H1 (cell line): Measurements from ENCODE around the gene TBX15. TPM values are rescaled to one million over a fixed set of nuclear protein-coding genes. Genes with fewer than 3 reads are reported as not detected.

Experiments
- CTCF ChIA-PET: fragments of 300-600 bp; sonication (Branson Sonifier 250); formaldehyde crosslinking; loops from one replicate; lab custom pipeline; 2021; ENCODE audit not compliant: partially characterized antibody; lab: Charles Lee
- POLR2A ChIA-PET: fragments of 300-600 bp; sonication (Branson Sonifier 250); formaldehyde crosslinking; loops from one replicate; lab custom pipeline; 2021; ENCODE audit warnings: inconsistent platforms; ENCODE audit not compliant: partially characterized antibody; lab: Charles Lee
- DNase-seq, 2 experiments: peaks; one replicate each; pipeline versions ENCODE4 v3.0.0 to v3.0.0-alpha.2; 2010 to 2022; ENCODE audit warnings: low spot score in 2 of 2, low read depth in 1 of 2, mixed read lengths in 1 of 2
- FAIRE-seq: peaks from 2 replicates; lab custom pipeline; 2011; peaks lifted over from hg19 to GRCh38; lab: Jason Lieb, UNC
- H2AFZ ChIP-seq: 2 replicates; pipeline ENCODE4 v1.8.1; 2012; ENCODE audit warnings: low read length, inconsistent platforms
- H2AK5ac ChIP-seq: 2 replicates; pipeline ENCODE4 v1.6.1; 2013; ENCODE audit warnings: low read depth, low read length
- H2BK120ac ChIP-seq: replicated peaks from 2 replicates; pipeline ENCODE3; 2013; ENCODE audit warnings: low read depth, low read length, inconsistent platforms
- H2BK12ac ChIP-seq: 2 replicates; pipeline ENCODE4 v1.6.1; 2013; ENCODE audit warnings: low read depth, low read length
- H2BK15ac ChIP-seq: 2 replicates; pipeline ENCODE4 v1.6.1; 2013; ENCODE audit warnings: low read length
- H2BK20ac ChIP-seq: 2 replicates; pipeline ENCODE4 v1.6.1; 2013; ENCODE audit warnings: low read length
- H2BK5ac ChIP-seq: 2 replicates; pipeline ENCODE4 v1.6.1; 2013; ENCODE audit warnings: low read depth, low read length
- H3K14ac ChIP-seq: 2 replicates; pipeline ENCODE4 v1.6.1; 2013; ENCODE audit warnings: inconsistent platforms; ENCODE audit not compliant: insufficient read length
- H3K18ac ChIP-seq: 2 replicates; pipeline ENCODE4 v1.6.1; 2013; ENCODE audit warnings: low read length; ENCODE audit errors: extremely low read depth
- H3K23ac ChIP-seq: 2 replicates; pipeline ENCODE4 v1.6.1; 2013; ENCODE audit warnings: inconsistent platforms; ENCODE audit not compliant: insufficient read length
- H3K23me2 ChIP-seq: 2 replicates; pipeline ENCODE4 v1.6.1; 2013; ENCODE audit warnings: low read depth, low read length
- H3K27ac ChIP-seq: 2 replicates; pipeline ENCODE4 v1.6.1; 2011; ENCODE audit warnings: low read depth, low read length, inconsistent platforms
- H3K27me3 ChIP-seq, 4 experiments: replicated peaks in 1 of 4; 1 replicate in 1 of 4; 2 replicates in 3 of 4; pipeline versions ENCODE4 v1.6.1 to v1.8.1; 2011 to 2013; ENCODE audit warnings: low read length in 3 of 4, mild to moderate bottlenecking in 3 of 4, inconsistent platforms in 2 of 4, mixed read lengths in 2 of 4, moderate library complexity in 1 of 4; ENCODE audit not compliant: control insufficient read depth in 3 of 4, insufficient read depth in 3 of 4; ENCODE audit errors: extremely low read depth in 1 of 4
- H3K36me3 ChIP-seq, 4 experiments: 2 replicates each; pipeline versions ENCODE4 v1.6.1 to v1.8.1; 2011 to 2013; ENCODE audit warnings: mild to moderate bottlenecking in 4 of 4, low read length in 3 of 4, moderate library complexity in 2 of 4, control low read depth in 1 of 4, inconsistent platforms in 1 of 4; ENCODE audit not compliant: insufficient read depth in 4 of 4, control insufficient read depth in 2 of 4
- H3K4ac ChIP-seq: replicated peaks from 2 replicates; pipeline ENCODE3; 2013; ENCODE audit warnings: low read length, low read depth, mixed read lengths, inconsistent platforms; ENCODE audit not compliant: insufficient read length
- H3K4me1 ChIP-seq, 4 experiments: replicated peaks in 1 of 4; 1 replicate in 1 of 4; 2 replicates in 3 of 4; pipeline versions ENCODE4 v1.6.1 to v1.8.1; 2011 to 2013; ENCODE audit warnings: low read length in 3 of 4, inconsistent platforms in 2 of 4, mixed read lengths in 1 of 4; ENCODE audit not compliant: insufficient read depth in 4 of 4, control insufficient read depth in 3 of 4
- H3K4me2 ChIP-seq, 2 experiments: 2 replicates each; pipeline versions ENCODE4 v1.6.1 to v1.8.1; 2011 to 2013; ENCODE audit warnings: low read depth in 2 of 2, low read length in 2 of 2, control low read depth in 1 of 2, inconsistent platforms in 1 of 2, mild to moderate bottlenecking in 1 of 2; ENCODE audit not compliant: insufficient read depth in 1 of 2
- H3K4me3 ChIP-seq, 4 experiments: fragments of 200-600, 300-600 bp in 1 of 4; sonication (generic), shearing (Covaris generic), sonication (Bioruptor Twin) in 1 of 4; 2 replicates each; pipeline versions ENCODE4 v1.5.1 to v1.8.1; 2011 to 2016; ENCODE audit warnings: low read length in 4 of 4, low read depth in 3 of 4, control low read depth in 2 of 4, inconsistent platforms in 2 of 4, mild to moderate bottlenecking in 2 of 4, mixed read lengths in 1 of 4, moderate library complexity in 1 of 4; ENCODE audit not compliant: insufficient read depth in 2 of 4; ENCODE audit errors: extremely low read depth in 1 of 4
- H3K56ac ChIP-seq: replicated peaks from 2 replicates; pipeline ENCODE3; 2013; ENCODE audit warnings: low read depth, mild to moderate bottlenecking, mixed read lengths, low read length, inconsistent platforms; ENCODE audit not compliant: insufficient read length
- H3K79me1 ChIP-seq: 2 replicates; pipeline ENCODE4 v1.6.1; 2013; ENCODE audit warnings: low read depth, low read length, control low read depth
- H3K79me2 ChIP-seq, 2 experiments: 2 replicates each; pipeline versions ENCODE4 v1.6.1 to v1.8.1; 2012 to 2013; ENCODE audit warnings: low read length in 2 of 2, mild to moderate bottlenecking in 2 of 2, inconsistent platforms in 1 of 2; ENCODE audit not compliant: insufficient read depth in 2 of 2, control insufficient read depth in 1 of 2
- H3K9ac ChIP-seq, 4 experiments: replicated peaks in 1 of 4; 1 replicate in 1 of 4; 2 replicates in 3 of 4; pipeline versions ENCODE4 v1.6.1 to v1.8.1; 2011 to 2013; ENCODE audit warnings: low read depth in 3 of 4, low read length in 3 of 4, control low read depth in 2 of 4, mild to moderate bottlenecking in 2 of 4, moderate library complexity in 2 of 4, inconsistent platforms in 1 of 4; ENCODE audit errors: extremely low read depth in 1 of 4
- H3K9me3 ChIP-seq, 2 experiments: 2 replicates each; pipeline versions ENCODE4 v1.6.1 to v1.8.1; 2012 to 2013; ENCODE audit warnings: mild to moderate bottlenecking in 2 of 2, moderate library complexity in 2 of 2, control low read depth in 1 of 2, inconsistent platforms in 1 of 2, low read depth in 1 of 2, low read length in 1 of 2, mixed read lengths in 1 of 2; ENCODE audit not compliant: insufficient read depth in 2 of 2
- H4K20me1 ChIP-seq, 2 experiments: replicated peaks in 1 of 2; 2 replicates each; pipeline versions ENCODE3 to v1.8.1; 2011 to 2013; ENCODE audit warnings: inconsistent platforms in 2 of 2, low read length in 2 of 2, mild to moderate bottlenecking in 1 of 2; ENCODE audit not compliant: insufficient read depth in 2 of 2, control insufficient read depth in 1 of 2
- H4K5ac ChIP-seq: 2 replicates; pipeline ENCODE4 v1.6.1; 2013; ENCODE audit warnings: low read length, low read depth, mixed read lengths, inconsistent platforms; ENCODE audit not compliant: insufficient read length
- H4K8ac ChIP-seq: 2 replicates; pipeline ENCODE4 v1.8.0; 2013; ENCODE audit warnings: mild to moderate bottlenecking, moderate library complexity, low read length, inconsistent platforms; ENCODE audit not compliant: insufficient read depth; ENCODE audit errors: extremely low read depth
- H4K91ac ChIP-seq: replicated peaks from 2 replicates; pipeline ENCODE3; 2013; ENCODE audit warnings: low read length, mixed read lengths, inconsistent platforms; ENCODE audit not compliant: insufficient read length
- CBX8 ChIP-seq: fragments of 300-800, 300-1000 bp; sonication (generic); IDR thresholded peaks from 2 replicates; pipeline ENCODE4 v1.7.1; 2016; ENCODE audit warnings: low read depth, low read length, borderline replicate concordance
- E2F6 ChIP-seq: IDR thresholded peaks from 2 replicates; pipeline ENCODE4 v1.6.1; 2012; ENCODE audit warnings: inconsistent platforms
- EP300 ChIP-seq, 2 experiments: IDR thresholded peaks; 1 replicate in 1 of 2; 2 replicates in 1 of 2; pipeline ENCODE4 v1.6.1; 2011 to 2012; ENCODE audit warnings: low read depth in 2 of 2, low read length in 2 of 2, mild to moderate bottlenecking in 2 of 2, borderline replicate concordance in 1 of 2, inconsistent platforms in 1 of 2, moderate library complexity in 1 of 2
- FOSL1 ChIP-seq: IDR thresholded peaks from 2 replicates; pipeline ENCODE4 v1.6.1; 2011; ENCODE audit warnings: mild to moderate bottlenecking, low read depth, low read length, moderate library complexity; ENCODE audit not compliant: insufficient read depth
- KDM5A ChIP-seq: fragments of 200-600 bp; IDR thresholded peaks from 2 replicates; pipeline ENCODE4 v1.7.1; 2012; ENCODE audit warnings: mild to moderate bottlenecking, low read length, inconsistent platforms, mixed read lengths
- NRF1 ChIP-seq: IDR thresholded peaks from 2 replicates; pipeline ENCODE4 v1.6.1; 2011; ENCODE audit warnings: mild to moderate bottlenecking, low read depth, low read length, improper control_type of control experiment
- PHF8 ChIP-seq: fragments of 200-600 bp; sonication (generic); conservative IDR thresholded peaks from 2 replicates; pipeline ENCODE4 v1.7.1; 2012; ENCODE audit warnings: low read depth, mild to moderate bottlenecking, inconsistent platforms, low read length, moderate library complexity
- POU5F1 ChIP-seq: IDR thresholded peaks from 2 replicates; pipeline ENCODE4 v1.6.1; 2011; ENCODE audit warnings: low read depth, mild to moderate bottlenecking, low read length, moderate library complexity
- SIRT6 ChIP-seq: IDR thresholded peaks from one replicate; pipeline ENCODE4 v1.7.1; 2012; ENCODE audit warnings: low read length, inconsistent platforms
- SP1 ChIP-seq: IDR thresholded peaks from 2 replicates; pipeline ENCODE4 v1.6.1; 2011; ENCODE audit warnings: low read depth, low read length
- SP4 ChIP-seq: IDR thresholded peaks from 2 replicates; pipeline ENCODE4 v1.6.1; 2012; ENCODE audit warnings: low read length, inconsistent platforms
- TAF7 ChIP-seq: optimal IDR thresholded peaks from 2 replicates; pipeline ENCODE3; 2011; ENCODE audit warnings: low read depth, mild to moderate bottlenecking, inconsistent platforms, low read length, moderate library complexity, borderline replicate concordance
- YY1 ChIP-seq: IDR thresholded peaks from 2 replicates; pipeline ENCODE4 v1.6.1; 2011; ENCODE audit warnings: low read depth, mild to moderate bottlenecking, low read length
- ZNF274 ChIP-seq: IDR thresholded peaks from 2 replicates; pipeline ENCODE4 v1.7.0; 2012; ENCODE audit warnings: low read length, borderline replicate concordance; ENCODE audit errors: extremely low read depth
- WGBS, 2 experiments: shearing (Covaris generic) in 1 of 2; methylation state at CpG; one replicate each; pipeline versions ENCODE4 v1.1.6 to v1.1.7; 2013 to 2015; ENCODE audit warnings: low lambda C conversion rate in 2 of 2, mixed read lengths in 2 of 2, inconsistent platforms in 1 of 2, low coverage in 1 of 2, missing lambda C conversion rate in 1 of 2; ENCODE audit not compliant: insufficient replicate concordance in 2 of 2, insufficient coverage in 1 of 2, insufficient read length in 1 of 2; ENCODE audit errors: extremely low coverage in 1 of 2, missing lambda C conversion rate in 1 of 2; 5-methylcytosine and 5-hydroxymethylcytosine counted together
- polyA plus RNA-seq, 7 experiments: library from polyadenylated mRNA; depleted of rRNA in 3 of 7; stranded (reverse) in 5 of 7; unstranded in 2 of 7; fragments of >200 nt in 5 of 7; fragments of 200-250 nt in 2 of 7; gene quantifications; 1 replicate in 5 of 7; 2 replicates in 1 of 7; 4 replicates in 1 of 7; pipeline versions ENCODE4 v1.2.1 to v1.2.3, GENCODE V29; 2011 to 2013; ENCODE audit warnings: missing spikeins in 2 of 7, mixed read lengths in 2 of 7
- total RNA-seq: library from RNA; stranded (reverse); fragmentation: NEBNext Ultra II Directional; extraction: Animal tissue kit (Norgen Biotek cat#: 25700); gene quantifications from 2 replicates; pipeline ENCODE4 v1.2.1, GENCODE V29; 2021

Gene TBX15
- total and polyA plus RNA-seq, 2 of the 8 experiments (the other 6 are each of a cell fraction or from before 2014, with no cell fraction given) = 0.14 to 0.24 TPM

- Histone ChIP-seq H2BK120ac (no peak overlapping the region), H2AFZ (no peak overlapping the region), H3K27ac (no peak overlapping the region), H3K4me3 (no peak overlapping the region), H3K79me1 (no peaks in the 10 kb centered on the region), H3K36me3 (no peaks in the 10 kb centered on the region), H3K4ac (no peak overlapping the region), H4K5ac (no peak overlapping the region), H4K20me1 (no peaks in the 10 kb centered on the region), H3K56ac (no peak overlapping the region), H2BK5ac (no peak overlapping the region), H2BK12ac (no peak overlapping the region), H3K27me3 (no peaks in the 10 kb centered on the region), H2BK15ac (no peak overlapping the region), H3K79me2 (no peaks in the 10 kb centered on the region), H3K4me1 (no peaks in the 10 kb centered on the region), H3K23ac (no peak overlapping the region), H3K9ac (no peak overlapping the region), H4K8ac (no peak overlapping the region), H3K23me2 (no peaks in the 10 kb centered on the region; the same call in 1 of the 2 replicates), H2AK5ac (no peak overlapping the region), H4K91ac (no peak overlapping the region), H3K9me3 (peaks cover 0 to 4% of the 10 kb centered on the region in 2 experiments; a peak in 1 of 4 replicates), H3K18ac (no peak overlapping the region), H2BK20ac (no peak overlapping the region), H3K4me2 (no peak overlapping the region), H3K14ac (no peak overlapping the region)
- DNase-seq = no peak
- FAIRE-seq = no peak
- ChIA-PET CTCF (interaction anchor here (0.9 to 1.1 kb wide), 2 partner anchors 18 to 30 kb away, joined by 3 to 4 read pairs; no protein-coding TSS in a partner anchor), POLR2A (no interaction called here)
- WGBS, 2 experiments = 83% methylated on average over 1 of the region's 1 CpG; no CpG with 5 or more reads in 1 of the 2 experiments
- TF ChIP-seq FOSL1 (no peak), EP300 (IDR thresholded peaks at IDR 0.05; ENCODE audit: borderline replicate concordance in 1 of 2, low read depth in 2 of 2, low read length in 2 of 2) (no peak), KDM5A (no peak), NRF1 (no peak), CBX8 (no peak), SP4 (no peak), SIRT6 (no peak), POU5F1 (no peak), TAF7 (no peak), ZNF274 (no peak), YY1 (no peak), SP1 (no peak), E2F6 (no peak), PHF8 (no peak)
Observed at GRCh38 chr1:118945489-118945888, 42.7 kb downstream of the TBX15 start.
